SK-N-SH treated with all-trans-retinoic acid at 6 μM for 48 hours (cell line): Measurements from ENCODE around the gene TRPV4.

Experiments
- CREB5 ChIP-seq: fragments of 250-450 bp; sonication (Bioruptor Pico); IDR thresholded peaks from 2 replicates; pipeline ENCODE4 v1.5.1; 2020; ENCODE audit warnings: low read depth, mild to moderate bottlenecking, moderate library complexity
- ESRRG ChIP-seq: fragments of 250-450 bp; sonication (Bioruptor Pico); IDR thresholded peaks from 2 replicates; pipeline ENCODE4 v1.6.1; 2021; ENCODE audit warnings: mild to moderate bottlenecking

- no peak for TF ChIP-seq ESRRG (CRISPR knock-in tag)
- no peak for TF ChIP-seq CREB5 (CRISPR knock-in tag)
Observed at GRCh38 chr12:109864916-109865315, 31.7 kb upstream of the TRPV4 start.
